GM19372 (cell line): Measurements from ENCODE around the gene SLC16A5.

Experiments used
- ATAC-seq: cut with Tn5 transposase; IDR thresholded peaks from one replicate; pipeline ENCODE4 v1.9.1; 2021; ENCODE audit warnings: mild to moderate bottlenecking, low read depth, moderate library complexity; ENCODE audit not compliant: unreplicated experiment

Gene SLC16A5

GRCh38 chr17:75082683-75083082 is 5.1 kb upstream of the SLC16A5 start:
- ATAC-seq = no peak

GRCh38 chr17:75084039-75084660 is 3.6 kb upstream of the SLC16A5 start:
- no peak for ATAC-seq

GRCh38 chr17:75086496-75087181 is 1.1 kb upstream of the SLC16A5 start:
- no peak for ATAC-seq

- no peak for ATAC-seq
These were observed 584 bp upstream of the SLC16A5 start for GRCh38 chr17:75087182-75087557.

- no peak for ATAC-seq
These were observed 987 bp downstream of the SLC16A5 start for GRCh38 chr17:75088465-75089417.

GRCh38 chr17:75090871-75091854 is 3.4 kb downstream of the SLC16A5 start:
- no peak for ATAC-seq

GRCh38 chr17:75091855-75092327 is 4.1 kb downstream of the SLC16A5 start:
- ATAC-seq = no peak

GRCh38 chr17:75093548-75094158 is 5.9 kb downstream of the SLC16A5 start:
- no peak for ATAC-seq

GRCh38 chr17:75094871-75095399 is 7.2 kb downstream of the SLC16A5 start:
- no peak for ATAC-seq

GRCh38 chr17:75096082-75096625 is 8.4 kb downstream of the SLC16A5 start:
- no peak for ATAC-seq

- ATAC-seq = no peak
These were observed 10.1 kb downstream of the SLC16A5 start for GRCh38 chr17:75097865-75098264.

GRCh38 chr17:75098861-75099260 is 11.1 kb downstream of the SLC16A5 start:
- ATAC-seq = no peak

- ATAC-seq = no peak
These were observed 12.3 kb downstream of the SLC16A5 start for GRCh38 chr17:75099881-75100595.

GRCh38 chr17:75102385-75102821 is 14.6 kb downstream of the SLC16A5 start:
- ATAC-seq = no peak

- ATAC-seq = no peak
These were observed 16.1 kb downstream of the SLC16A5 start for GRCh38 chr17:75103601-75104554.

GRCh38 chr17:75105126-75106080 is 17.6 kb downstream of the SLC16A5 start:
- no peak for ATAC-seq
